Endothelial cell of hepatic sinusoid (primary cell): Measurements from ENCODE around the gene MAGI3.
"Not testable (repeated sequence)": the region's sequence is repeated elsewhere in the genome, so short reads cannot be mapped to it uniquely, and the experiment has no call there.

ENCODE experiments used
- in situ Hi-C: cut with HindIII; loops from 2 replicates; pipeline ENCODE4 v1.10.0; 2017; ENCODE audit warnings: low sequenced_read_pairs

Gene MAGI3

GRCh38 chr1:113557187-113557586, 166.9 kb downstream of the MAGI3 start:
- in situ Hi-C loops = no loop called here

GRCh38 chr1:113565621-113566020, 175.3 kb downstream of the MAGI3 start:
- in situ Hi-C loops = no loop called here

GRCh38 chr1:113567427-113567826, 177.1 kb downstream of the MAGI3 start:
- in situ Hi-C loops = no loop called here

GRCh38 chr1:113575744-113576260, 185.5 kb downstream of the MAGI3 start:
- in situ Hi-C loops = not testable (repeated sequence)

GRCh38 chr1:113576271-113576670, 186.0 kb downstream of the MAGI3 start:
- in situ Hi-C loops = no loop called here

- in situ Hi-C loops = no loop called here
Observed at GRCh38 chr1:113579256-113580018, 189.1 kb downstream of the MAGI3 start.

GRCh38 chr1:113581323-113581722, 191.0 kb downstream of the MAGI3 start:
- in situ Hi-C loops = no loop called here

GRCh38 chr1:113582084-113582483, 191.8 kb downstream of the MAGI3 start:
- in situ Hi-C loops = no loop called here

GRCh38 chr1:113587475-113587874, 197.2 kb downstream of the MAGI3 start:
- in situ Hi-C loops = no loop called here

- in situ Hi-C loops = no loop called here
Observed at GRCh38 chr1:113592230-113592629, 201.9 kb downstream of the MAGI3 start.

GRCh38 chr1:113593550-113594297, 203.4 kb downstream of the MAGI3 start:
- in situ Hi-C loops = no loop called here

- in situ Hi-C loops = not testable (repeated sequence)
Observed at GRCh38 chr1:113604466-113604865, 214.2 kb downstream of the MAGI3 start.

- in situ Hi-C loops = no loop called here
Observed at GRCh38 chr1:113605146-113605545, 214.8 kb downstream of the MAGI3 start.

- in situ Hi-C loops = no loop called here
Observed at GRCh38 chr1:113608399-113608798, 218.1 kb downstream of the MAGI3 start.

- in situ Hi-C loops = no loop called here
Observed at GRCh38 chr1:113610372-113610771, 220.1 kb downstream of the MAGI3 start.

GRCh38 chr1:113615425-113615824, 225.1 kb downstream of the MAGI3 start:
- in situ Hi-C loops = no loop called here

GRCh38 chr1:113616156-113616555, 225.8 kb downstream of the MAGI3 start:
- in situ Hi-C loops = no loop called here

GRCh38 chr1:113617438-113618141, 227.3 kb downstream of the MAGI3 start:
- in situ Hi-C loops = no loop called here

GRCh38 chr1:113628997-113629396, 238.7 kb downstream of the MAGI3 start:
- in situ Hi-C loops = no loop called here

- in situ Hi-C loops = no loop called here
Observed at GRCh38 chr1:113630340-113631327, 240.3 kb downstream of the MAGI3 start.
